GM21423 (cell line): Measurements from ENCODE around the gene TMEFF2.

Experiments used
- ATAC-seq: cut with Tn5 transposase; IDR thresholded peaks from one replicate; pipeline ENCODE4 v1.9.1; 2021; ENCODE audit warnings: mild to moderate bottlenecking, moderate library complexity; ENCODE audit not compliant: unreplicated experiment

TMEFF2 gene

DNA sequence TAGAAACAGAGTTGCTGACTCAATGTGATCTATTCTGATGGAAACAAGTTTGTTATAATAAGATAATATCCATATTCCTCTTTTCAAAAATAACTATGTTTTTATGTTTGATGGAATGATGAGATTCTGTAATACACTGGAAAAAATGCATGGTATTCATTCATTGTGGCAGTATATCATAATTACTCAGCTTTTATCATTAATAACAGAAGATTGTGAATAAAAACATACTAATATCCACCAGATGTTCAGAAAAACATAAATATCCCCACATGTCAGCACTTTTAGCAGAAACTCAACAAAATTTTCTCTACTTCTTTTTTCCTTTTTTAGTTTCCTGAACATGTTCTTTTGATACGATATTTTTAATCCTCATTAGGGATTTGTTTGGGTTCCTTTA, 217.0 kb downstream of the TMEFF2 start:
- no peak for ATAC-seq

- no peak for ATAC-seq
Observed at GRCh38 chr2:191976436-191976835, 218.3 kb downstream of the TMEFF2 start.

GRCh38 chr2:191974676-191975075, 220.1 kb downstream of the TMEFF2 start:
- ATAC-seq: no peak

DNA sequence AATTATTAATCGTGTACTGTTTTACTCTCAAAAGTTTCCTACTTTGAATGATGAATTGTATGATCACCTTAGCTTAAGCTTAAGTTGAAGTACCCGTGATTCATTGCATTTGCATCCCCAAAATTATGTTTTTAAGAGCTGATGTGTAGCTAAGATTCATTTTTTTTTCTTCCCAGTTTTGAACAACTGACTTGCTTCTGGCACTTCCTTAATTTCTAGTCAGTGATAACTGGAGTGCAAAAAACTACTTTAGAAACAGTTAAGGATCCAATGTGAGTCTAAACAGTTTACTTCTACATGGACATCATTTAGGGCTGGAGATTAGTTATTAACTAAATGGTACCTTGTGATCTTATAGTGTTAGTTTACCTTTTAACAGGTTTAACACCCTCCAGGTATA, 223.9 kb downstream of the TMEFF2 start:
- no peak for ATAC-seq

GRCh38 chr2:191968120-191968519, 226.6 kb downstream of the TMEFF2 start:
- ATAC-seq: no peak

GRCh38 chr2:191965733-191966132, 229.0 kb downstream of the TMEFF2 start:
- no peak for ATAC-seq

DNA sequence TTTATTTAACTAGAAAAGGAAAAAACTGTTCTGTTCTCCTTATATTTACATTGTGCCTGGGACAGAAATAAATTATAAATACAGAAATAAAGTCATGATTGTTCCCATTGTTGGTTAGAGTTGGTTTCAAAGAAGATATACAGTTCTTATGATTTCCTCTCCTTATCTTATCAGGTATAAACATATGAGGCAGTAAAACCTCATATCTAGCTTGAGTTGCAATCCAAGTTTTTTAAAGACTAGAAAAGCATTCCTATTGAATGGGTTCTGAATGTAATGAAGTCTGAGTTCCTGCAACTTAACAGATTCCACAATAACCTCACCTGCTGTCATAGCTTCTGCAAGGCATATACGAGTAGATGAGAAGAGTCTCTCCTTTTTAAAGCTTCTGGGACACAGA, 233.2 kb downstream of the TMEFF2 start:
- ATAC-seq: no peak

GRCh38 chr2:191959209-191959608, 235.5 kb downstream of the TMEFF2 start:
- no peak for ATAC-seq

DNA sequence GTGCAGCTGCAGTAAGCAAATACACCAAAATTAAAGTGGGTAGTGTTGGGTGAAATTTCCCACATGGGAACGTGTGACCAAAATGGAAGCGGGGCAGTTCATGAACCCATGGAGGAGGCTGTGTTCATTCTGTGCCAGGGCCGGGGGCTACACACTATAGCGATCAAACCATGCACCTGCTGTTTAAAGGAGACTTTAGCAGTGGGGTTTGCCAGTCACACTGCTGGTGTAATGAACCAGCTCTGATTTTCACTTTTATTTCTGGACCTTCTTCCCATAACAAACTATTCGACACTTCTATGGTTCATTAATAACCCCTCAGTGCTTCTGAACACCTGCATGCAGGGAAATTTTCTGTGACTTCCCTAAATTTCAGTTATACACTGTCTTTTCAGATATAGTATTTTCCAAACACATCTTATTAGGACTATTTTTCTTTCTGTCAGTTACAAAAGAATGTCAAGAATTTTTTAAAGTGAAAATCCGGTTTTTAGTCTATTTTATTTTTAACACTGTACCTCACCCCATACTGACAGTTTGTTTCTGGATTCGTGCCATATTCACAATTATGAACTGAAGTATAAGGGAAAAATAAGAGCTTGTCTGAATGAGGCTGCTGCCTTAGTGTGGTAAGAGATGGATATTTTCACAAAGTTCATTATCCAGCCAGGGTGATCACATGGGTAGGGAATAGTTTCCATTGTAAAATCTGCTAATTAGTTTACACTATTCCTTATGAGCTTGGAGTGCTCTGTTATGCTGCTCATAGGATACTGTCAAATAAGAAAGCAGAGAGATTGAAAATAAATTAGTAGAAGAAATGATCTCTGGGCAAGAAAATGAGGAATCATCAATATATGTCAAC, 236.5 kb downstream of the TMEFF2 start:
- ATAC-seq: no peak

DNA sequence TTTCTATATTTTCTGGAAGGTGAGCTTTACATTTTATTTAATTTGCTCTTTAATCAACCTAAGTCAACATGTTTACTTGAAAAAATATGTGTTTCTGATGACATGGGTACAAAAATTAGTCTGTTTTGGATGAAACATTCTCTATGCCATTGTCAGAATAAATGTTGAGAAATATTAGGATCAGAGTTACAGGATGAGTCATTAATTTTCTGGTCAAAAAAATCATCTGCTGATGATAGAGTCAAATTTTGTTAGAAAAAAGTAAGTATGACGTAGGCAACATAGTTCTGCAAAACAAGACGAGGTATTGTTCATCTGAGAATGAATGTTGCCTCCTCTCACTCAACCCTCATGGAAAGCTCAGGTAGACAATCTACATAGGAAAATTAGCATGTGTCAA, 240.3 kb downstream of the TMEFF2 start:
- ATAC-seq: no peak

DNA sequence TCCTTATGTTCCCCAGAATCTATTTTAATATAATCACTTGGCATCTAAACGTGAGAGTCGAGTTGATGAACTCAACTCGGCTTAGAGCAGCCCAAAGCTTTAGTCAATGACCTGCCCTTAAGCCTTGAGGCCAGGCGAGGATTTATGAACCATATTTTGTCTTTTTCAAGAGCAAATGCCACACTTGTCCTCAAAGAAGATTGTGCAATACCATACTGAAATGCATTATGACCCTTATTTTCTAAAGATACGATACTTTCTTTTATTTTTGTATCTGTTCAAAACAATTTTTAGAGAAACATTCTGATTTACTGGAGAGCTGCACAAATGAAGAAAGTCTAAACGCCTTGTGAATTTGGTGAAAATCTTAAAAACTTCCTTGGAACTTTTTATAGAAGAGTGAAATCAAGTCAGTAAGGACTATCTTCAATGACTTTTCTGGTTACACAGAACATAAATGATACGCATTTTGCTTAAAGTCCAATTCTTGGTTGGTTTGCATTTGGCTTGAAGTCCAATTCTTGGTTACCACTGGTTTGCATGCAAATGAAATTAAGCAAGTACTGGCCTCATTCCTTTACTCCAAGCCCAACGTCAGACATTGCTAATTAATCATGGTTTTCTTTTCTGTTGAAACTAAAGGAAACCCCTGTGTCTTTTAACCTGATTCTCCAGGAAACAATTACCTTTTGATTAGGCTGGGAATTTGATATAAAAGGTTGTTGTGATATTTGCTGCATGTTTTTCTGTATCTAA, 242.0 kb downstream of the TMEFF2 start:
- ATAC-seq: no peak

GRCh38 chr2:191951832-191952231, 242.9 kb downstream of the TMEFF2 start:
- no peak for ATAC-seq

DNA sequence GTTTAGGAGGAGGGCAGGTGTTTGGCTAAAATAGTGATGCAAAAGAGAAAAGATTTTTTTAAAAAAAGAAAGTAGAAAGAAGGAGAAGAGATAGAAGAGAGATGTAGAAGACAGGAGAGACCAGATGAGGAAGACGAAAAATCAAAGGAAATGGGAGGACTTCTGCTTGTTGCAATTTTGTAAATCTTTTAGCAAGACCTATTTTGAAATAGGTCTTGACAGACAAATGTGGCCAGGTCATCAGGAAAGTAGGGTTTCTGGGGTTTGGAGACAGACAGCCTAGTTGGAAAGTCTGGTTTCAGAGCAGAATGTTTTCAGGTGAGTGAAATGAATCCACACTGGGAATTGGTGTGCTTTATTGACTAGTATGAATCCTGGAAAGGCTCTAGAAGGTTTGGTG, 243.4 kb downstream of the TMEFF2 start:
- no peak for ATAC-seq

DNA sequence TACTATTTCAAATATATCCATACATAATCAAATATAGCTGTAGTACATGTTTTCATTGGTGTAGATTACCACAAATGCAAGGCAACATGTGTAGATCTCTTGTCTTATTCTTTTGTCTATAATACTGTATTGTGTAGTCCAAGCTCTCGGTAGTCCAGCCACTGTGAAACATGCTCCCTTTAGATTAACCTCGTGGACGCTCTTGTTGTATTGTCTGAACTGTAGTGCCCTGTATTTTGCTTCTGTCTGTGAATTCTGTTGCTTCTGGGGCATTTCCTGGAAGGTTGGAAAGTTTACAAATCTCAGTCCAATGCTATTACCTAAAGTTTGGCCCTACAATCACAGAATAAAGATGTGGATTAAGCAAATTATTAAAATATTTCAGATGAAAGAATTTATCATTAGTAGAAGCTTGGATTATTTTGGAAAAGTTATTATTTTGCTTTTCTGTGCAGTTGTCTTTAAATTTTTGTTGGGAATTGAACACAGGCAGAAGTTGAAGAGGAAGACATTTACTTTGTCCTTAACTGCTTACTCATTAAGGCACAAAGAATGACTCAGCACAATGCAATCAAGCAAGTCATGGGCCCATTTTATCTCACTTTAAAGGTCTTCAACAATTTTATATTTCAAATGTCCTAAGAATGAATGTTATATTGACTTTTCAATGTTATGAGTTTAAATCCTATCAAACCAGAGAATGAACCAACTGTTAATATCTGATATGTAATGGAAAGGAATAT, 244.4 kb downstream of the TMEFF2 start:
- no peak for ATAC-seq

- no peak for ATAC-seq
Observed at GRCh38 chr2:191947235-191947634, 247.5 kb downstream of the TMEFF2 start.

DNA sequence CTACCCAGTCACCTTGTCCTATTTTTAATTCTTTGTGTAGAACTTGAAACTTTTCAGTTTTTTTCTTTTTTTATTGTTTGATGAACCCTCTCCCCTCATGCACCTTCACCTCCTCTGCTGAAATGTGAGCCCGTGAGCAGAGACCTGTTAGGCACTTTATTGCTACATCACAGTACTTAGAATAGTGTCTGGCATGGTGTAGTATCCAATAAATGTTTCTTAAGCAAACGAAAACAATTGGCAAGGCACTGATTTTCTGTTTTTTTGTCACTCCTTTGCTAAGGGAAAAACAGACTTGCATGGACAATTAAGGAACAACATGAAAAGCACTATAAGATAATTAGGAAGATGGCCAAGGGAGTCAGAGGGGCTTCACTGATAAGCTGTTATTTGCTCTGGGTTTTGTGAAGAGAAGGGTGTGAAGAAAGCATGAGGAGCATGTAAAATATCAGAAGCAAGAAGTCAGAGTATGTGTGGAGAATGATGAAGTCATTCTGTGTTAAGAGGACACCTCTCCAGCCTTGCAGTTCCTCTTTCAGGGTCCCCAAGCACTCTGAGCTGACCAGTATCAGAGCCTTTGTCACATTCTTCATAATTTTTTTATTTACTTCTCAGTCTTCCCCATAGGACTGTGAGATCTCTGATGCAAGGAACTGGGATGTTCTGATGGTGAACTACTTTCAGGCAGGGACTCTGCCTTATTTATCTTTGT, 248.1 kb downstream of the TMEFF2 start:
- no peak for ATAC-seq

- ATAC-seq: no peak
Observed at GRCh38 chr2:191945623-191946022, 249.1 kb downstream of the TMEFF2 start.

DNA sequence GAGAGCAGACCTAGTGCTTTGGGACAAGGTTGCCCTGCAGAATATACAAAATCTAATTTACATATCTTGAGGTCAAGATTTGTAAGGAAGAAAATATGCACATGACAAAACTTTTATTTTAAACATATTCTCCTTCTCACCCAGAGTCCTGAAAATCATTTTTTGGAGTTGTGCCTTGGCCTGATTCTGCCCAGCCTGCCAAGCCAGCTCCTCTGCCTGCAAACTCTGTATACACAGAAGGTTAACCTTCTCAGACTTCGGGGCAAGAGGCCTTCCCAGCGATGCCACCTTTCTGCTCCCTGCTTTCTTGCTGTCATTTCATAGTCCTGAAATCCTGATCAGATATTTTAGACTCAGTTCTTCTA, 252.0 kb downstream of the TMEFF2 start:
- no peak for ATAC-seq

DNA sequence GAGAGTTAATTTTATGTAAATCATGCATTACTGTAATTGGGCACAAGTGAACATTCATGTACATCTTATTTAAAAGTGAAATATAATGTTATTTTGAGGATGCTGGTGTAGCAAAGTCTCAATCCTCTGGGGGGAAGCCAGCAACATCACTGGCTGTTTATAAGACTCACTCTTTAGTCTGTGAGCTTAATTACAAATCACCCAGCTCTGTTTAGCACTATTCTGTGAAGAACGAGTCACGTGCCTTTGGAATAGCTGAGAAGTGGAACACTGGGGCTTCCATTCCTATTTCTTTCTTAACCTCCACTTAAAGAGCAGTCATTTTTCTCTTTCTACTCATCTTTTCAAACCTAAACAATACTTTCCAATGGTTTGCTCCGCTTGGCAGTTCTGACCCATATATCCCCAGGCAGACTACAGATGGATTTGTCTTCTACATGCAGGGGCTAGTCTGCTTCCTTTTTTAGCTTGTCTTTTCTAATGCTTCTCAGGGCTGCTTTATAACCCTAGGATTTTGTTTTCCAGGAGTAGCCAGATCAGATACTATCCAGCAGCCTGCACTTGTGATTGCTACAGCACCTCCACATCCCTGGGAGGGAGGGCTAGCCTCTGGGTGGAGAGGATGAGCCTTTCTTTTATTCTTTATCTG, 252.5 kb downstream of the TMEFF2 start:
- ATAC-seq: no peak

DNA sequence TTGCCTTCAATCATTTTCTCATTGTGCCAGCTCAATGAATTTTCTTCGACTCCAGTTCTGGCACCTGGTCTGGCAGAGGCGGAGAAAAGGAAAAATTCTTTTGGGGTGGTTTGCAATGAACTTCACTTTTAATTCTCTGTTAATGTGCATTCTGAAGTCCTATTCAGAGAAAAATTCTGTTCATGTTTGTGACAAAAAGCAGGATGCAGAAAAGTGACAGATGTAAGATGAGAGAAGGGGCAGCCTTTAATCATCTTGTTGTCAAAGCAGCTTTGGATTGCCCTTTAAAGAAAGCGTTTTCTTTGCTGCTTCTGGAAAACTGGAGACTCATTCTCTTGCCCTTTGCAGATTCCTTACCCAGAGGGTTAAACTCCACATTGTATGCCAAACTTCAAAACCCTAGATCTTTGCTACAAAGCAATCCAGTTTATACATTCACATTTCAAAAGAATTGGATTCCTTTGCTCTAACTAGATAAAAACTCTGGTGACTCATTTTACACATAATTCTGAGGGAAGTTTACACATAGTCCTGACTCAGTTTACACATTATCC, 253.3 kb downstream of the TMEFF2 start:
- ATAC-seq: no peak
